Gastrocnemius medialis (tissue), 4 donors: ENCODE measurements around the gene DOCK11.

Experiments
- CTCF ChIP-seq, 5 experiments: fragments of 450-650 bp in 3 of 5; fragments of 200-600 bp in 2 of 5; sonication (generic) in 2 of 5; IDR thresholded peaks in 4 of 5; conservative IDR thresholded peaks in 1 of 5; 1 replicate in 4 of 5; 2 replicates in 1 of 5; pipeline ENCODE4 v1.5.1; 2016 to 2019; ENCODE audit warnings: antibody characterized with exemption in 5 of 5, mild to moderate bottlenecking in 3 of 5, moderate library complexity in 3 of 5
- POLR2A ChIP-seq, 2 donors: fragments of 450-650 bp; IDR thresholded peaks; one replicate each; pipeline ENCODE4 v1.6.1; 2017; ENCODE audit warnings: antibody characterized with exemption in 2 of 2, mild to moderate bottlenecking in 2 of 2, moderate library complexity in 2 of 2

DNA sequence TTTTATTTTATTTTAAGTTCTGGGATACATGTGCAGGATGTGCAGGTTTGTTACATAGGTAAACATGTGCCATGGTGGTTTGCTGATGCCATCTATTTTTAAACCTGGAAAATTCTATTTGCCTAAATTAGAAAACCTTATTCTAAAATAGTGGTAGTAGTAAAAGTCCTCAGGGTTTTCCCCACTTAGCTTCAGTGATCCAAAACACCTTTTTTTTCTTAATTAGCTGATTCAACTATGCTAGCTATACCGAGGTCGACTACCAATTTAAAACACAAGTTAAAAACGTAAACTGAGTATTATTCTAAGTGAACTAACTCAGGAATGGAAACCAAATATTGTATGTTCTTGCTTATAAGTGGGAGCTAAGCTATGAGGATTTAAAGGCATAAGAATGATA lies 161.8 kb downstream of the DOCK11 start:
- TF ChIP-seq CTCF (IDR thresholded peaks at IDR 0.05 in 4 of 5, conservative IDR thresholded peaks at IDR 0.05 in 1 of 5) (no peak), POLR2A (IDR thresholded peaks at IDR 0.05) (no peak)
